DLD1 (cell line): ENCODE measurements around the gene CLUH.

Experiments used
- in situ Hi-C: cut with HindIII; loops from 2 replicates; pipeline ENCODE4 v1.10.0; 2017; ENCODE audit warnings: low sequenced_read_pairs

Gene CLUH

DNA sequence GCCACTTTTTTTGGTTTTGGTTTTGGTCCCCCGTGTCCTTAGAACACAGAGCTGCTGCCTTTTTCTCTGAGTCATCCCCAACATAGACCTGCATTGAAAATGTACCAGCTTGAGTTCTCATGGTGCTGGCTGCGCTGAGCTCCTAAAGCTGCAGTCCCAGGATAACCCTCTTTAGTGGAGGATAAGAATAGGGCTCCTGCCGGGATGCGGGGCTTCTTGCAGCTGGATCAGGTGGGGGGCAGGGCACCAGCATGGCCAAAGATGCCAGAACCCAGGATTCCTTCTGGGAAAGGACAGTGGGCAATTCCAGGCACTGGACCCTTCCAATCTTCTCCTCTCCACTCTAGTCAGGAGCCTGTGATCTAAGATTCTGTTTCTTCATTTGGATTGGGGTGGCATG lies 8.3 kb upstream of the CLUH start:
- in situ Hi-C loops, result no loop called here

DNA sequence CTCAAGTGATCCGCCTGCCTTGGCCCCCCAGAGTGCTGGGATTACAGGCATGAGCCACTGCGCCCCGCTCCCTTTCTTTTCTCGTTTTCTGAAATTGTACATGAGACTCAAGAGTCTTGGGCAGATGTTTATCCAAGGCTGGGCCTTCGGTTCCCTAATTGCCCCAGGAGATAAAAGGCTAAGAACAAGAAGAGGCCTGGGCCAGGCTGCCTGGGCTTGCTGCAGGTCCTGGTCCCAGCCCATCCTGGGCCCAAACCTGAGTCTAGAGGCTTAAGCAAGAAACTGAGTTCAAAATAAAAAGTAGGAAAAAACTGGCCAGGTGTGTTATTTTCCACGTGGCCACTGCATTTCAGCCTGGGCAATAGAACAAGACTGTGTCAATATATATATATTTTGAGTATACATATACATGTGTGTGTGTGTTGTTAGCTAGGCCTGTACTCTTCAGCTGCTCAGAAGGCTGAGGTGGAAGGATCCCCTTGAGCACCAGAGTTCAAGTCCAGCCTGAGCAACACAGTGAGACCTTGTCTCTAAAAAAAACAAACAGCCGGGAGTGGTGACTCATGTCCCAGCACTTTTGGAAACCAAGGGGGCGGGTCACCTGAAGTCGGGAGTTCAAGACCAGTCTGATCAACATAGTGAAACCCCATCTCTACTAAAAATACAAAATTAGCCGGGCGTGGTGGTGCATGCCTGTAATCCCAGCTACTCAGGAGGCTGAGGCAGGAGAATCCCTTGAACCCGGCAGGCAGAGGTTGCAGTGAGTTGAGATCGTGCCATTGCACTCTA lies 6.8 kb upstream of the CLUH start:
- in situ Hi-C loops, result no loop called here

DNA sequence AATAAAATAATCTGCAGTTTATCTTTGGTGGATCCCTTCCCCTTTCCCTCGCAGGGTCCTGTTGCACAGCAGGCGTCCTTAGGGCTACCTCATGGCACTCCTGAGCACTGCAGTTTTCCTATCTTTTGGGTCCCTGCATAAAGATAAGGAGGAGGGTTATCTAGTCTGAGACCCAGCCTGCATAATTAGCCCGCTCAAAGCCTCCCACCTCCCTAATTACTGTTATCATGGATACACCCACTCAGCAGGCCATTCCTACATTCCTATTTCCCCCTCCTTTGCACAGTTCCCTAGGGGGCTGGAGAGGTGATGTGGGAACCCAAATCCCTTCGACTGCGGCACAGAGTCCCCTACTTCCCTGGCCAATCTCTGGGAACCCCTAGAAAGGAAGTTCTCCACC lies 5.1 kb upstream of the CLUH start:
- in situ Hi-C loops, result no loop called here

DNA sequence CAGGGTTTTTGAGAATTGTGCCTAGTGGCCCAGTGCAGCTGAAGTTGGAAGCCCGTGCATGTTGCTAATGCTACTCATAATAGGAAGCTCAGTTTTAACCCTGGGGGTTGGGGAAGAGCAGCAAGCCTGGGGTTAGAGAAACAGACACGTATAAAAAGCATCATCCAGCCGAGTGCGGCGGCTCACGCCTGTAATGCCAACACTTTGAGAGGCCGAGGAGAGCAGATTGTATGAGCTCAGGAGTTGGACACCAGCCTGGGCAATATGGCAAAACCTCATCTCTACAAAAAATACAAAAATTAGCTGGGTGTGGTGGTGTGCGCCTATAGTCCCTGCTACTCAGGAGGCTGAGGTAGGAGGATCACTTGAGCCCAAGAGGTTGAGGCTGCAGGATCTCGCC lies 2.3 kb upstream of the CLUH start:
- in situ Hi-C loops, result no loop called here

DNA sequence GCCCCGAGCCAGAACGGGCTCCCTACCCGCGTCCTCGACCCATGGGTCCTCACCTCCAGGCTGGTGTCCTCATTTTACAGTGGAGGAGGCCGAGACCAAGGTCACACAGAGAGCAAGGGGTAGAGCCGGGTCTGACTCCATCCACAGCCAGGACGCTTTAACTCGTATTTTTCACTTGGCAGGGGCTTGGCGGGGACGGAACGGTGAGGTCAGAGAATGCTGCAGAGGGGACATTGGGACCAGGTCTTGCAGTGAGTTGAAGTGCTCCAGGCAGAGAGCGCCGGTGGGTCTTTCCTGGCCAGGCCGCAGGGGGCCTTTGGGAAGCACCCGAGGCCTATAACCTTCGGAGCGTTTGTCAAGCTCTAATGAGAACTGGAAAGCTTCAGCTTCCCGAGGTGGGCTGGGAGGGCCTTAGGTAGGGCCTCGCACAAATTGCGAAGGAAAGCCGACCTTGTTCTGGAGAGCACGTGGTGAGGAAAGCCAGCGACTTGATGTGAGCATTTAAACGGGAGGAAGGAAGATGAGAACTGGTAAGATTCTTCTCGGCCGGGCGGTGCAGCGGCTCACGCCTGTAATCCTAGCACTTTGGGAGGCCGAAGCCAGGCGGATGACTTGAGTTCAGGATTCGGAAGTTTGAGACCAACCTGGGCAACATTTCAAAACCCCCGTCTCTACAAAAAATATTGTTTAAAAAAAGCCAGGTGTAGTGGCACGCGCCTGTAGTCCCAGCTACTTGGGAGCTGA lies 908 bp upstream of the CLUH start:
- in situ Hi-C loops, result no loop called here

DNA sequence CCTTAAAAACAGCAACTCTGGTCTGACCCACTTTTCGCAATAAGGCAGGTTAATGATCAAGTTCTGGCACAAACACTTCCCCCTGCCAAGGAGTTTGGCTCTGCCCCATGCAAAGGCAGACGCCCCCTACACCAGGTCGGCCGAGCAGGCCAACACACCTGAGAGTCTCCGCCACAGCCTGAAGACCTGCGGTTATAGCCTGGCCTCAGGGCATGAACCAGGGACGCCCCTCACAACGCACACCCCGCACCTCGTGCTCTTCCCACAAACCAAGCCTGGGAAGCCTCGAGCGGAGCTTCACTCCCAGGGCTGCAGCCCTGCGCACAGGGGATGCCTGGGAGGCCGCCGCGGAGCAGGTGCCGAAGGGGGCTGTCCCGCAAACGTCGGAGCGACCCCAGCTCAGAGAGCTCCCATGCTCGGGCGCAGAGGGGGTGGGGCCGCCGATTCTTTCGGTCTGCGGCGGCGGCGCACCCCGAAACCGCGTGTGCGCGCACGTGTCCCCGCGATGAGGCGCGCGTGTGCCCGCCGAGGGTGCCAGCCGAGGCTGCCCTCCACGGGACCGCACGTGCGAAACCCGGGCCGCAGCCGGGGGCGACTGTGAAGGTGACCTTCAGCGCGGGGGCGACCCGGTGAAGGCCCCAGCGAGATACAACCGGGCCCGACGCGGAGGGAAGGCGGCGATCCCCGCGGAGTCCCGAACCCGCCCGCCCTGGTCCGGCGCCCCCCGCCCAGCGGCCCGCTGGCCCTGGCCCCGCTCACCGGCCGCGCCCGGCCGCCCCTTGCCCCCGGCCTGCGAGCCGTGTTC lies 559 bp downstream of the CLUH start:
- in situ Hi-C loops, result no loop called here

DNA sequence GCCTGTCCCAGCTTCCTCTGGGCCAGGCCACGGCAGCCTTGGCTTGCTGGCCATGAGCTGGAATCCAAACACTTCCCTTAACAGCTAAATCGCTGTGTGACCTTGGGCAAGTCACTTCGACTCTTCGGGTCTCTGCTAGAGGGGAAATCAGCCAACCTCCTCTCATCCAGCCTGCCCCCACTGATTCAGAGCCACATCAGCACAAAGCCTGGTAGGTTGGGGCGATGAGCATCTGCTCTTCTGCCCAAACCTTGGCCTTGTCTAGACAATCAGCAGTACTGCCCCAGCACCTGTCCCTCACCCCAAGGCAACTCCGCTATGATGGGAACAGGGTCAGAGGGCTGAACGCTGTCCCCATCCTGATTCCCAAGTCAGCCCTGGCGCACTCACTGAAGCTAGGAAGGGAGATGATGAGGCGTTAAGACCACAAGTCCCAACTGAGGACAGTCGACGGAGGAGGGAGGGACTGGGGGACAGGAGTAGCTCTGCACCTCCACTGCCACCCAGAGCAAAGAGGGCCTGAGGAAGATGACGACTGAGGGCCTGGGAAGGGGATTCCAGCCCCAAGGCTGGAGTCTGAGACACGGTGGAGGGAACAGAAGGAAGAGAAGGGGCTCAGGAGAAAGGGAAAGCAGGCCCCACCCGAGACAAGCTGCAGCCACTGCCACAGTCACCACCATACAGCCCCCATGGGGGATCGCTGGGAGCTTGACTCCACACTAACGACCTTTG lies 1.3 kb downstream of the CLUH start:
- in situ Hi-C loops, result no loop called here

DNA sequence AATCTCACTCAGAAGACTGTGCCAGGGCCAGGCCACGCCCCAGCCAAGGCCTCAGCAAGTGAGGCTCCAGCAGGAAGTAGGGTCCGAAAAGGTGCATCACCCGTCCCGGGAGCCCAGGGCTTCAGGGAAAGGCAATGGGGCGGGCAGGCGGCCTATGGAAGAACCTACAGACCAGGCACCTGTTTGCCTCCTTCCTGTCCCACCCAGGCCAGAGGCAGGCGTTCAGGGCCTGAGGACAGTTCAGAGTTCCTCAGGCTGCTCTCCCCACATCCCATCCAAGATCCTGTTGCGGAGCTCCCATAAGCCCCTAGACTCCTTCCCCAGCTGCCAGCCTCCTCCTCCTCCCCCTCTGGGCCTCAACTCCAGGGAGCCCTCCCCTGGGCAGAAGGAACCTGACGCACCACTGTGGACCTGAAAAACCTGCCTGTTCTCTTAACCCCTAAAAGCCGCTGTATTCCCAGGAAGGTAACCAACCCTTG lies 2.3 kb downstream of the CLUH start:
- in situ Hi-C loops, result no loop called here

DNA sequence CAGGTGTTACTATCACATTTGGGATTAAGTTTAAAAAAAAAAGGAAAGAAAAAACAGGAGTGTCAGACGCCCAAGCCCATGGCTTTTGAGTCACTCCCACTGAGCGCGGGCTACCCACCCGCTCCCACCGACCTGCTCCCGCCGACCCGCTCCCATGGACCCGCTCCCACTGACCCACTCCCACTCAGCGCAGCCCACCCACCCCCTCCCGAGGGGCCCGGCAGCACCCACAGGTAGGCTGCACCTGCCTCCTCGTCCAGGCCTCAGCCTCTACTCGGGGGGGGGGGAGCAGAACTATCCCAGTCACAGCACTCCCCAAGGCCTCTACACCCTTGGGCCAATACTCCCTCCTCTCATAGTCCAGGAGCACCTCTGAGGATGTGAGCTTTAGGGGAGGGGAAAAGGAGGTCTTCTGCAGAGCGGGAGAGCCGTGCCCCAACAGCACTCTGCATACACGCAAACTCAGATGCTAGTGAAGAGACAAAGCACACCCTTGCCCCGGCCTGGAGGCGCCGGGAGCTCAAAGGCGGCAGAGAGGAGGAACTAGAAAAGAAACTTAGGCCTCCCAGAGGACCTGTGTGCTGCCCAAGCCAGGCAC lies 2.9 kb downstream of the CLUH start:
- in situ Hi-C loops, result no loop called here

DNA sequence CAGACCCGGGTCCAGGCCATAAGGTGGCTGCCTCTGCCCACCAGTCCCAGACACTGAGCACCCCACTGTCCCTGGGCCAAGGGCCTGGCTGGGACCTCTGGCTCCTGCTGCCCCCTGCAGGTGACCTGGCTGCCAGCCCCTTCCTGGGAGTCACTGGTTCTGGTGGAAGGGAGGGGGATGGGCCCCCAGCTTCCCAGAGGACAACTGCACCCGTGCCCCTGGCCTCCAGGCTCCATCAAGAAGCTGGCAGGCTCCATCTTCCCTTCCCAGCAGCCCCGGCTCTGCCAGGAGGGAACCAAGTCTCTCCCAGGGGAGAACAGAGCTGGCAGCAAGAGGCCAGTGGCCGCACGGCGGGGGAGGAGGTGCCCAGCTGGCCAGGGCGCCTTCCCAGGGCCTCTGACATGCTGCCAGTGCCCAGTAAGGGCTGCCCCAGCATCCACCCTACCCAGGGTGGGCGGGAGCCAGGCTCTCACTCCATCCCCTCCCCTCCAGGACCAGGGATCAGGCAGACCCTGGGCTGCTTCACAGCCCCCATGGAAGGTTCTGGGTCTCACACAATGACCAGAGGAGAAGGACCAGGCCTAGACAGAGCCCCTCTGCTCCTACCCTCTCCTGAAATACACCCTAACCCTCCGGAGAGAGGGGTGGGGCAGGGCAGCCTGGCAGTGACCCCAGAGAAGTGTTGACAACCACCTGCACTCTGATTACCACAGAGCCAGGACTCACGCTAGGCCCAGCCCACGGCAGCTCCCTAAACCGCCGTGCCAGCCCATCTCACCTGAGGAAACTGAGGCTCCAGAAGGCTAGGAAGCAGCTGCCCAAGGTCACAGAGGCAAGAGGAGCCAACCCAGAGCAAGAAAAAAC lies 3.6 kb downstream of the CLUH start:
- in situ Hi-C loops, result no loop called here

DNA sequence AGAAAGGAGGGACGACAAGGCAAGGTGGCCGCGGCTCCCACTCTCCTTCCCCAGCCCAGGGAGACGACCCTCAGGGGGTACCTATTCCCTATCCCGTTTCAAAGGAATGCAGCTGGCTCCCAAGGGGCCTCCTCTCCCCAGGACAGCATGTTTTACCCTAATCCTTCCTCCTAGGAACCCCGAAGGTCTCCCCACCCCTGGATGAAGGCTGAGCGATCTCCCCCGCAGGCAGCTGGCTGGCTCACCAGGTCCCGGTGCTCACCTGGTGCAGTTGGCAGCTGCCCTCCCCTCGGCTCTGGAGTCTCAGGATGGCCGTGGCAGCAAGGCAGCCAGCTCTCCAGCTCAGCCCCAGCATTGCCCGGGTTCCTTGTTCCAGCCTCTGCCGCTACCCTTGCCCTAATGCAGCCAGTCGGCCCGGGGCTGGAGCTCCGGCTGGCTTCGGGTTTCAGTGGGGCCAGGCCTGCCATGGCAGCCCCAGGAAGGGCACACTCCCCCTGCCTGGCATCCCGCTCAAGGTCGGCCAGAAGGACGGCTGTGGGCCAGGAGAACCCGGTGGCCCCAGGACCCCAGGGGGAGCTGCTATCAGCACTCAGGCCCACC lies 4.6 kb downstream of the CLUH start:
- in situ Hi-C loops, result no loop called here

DNA sequence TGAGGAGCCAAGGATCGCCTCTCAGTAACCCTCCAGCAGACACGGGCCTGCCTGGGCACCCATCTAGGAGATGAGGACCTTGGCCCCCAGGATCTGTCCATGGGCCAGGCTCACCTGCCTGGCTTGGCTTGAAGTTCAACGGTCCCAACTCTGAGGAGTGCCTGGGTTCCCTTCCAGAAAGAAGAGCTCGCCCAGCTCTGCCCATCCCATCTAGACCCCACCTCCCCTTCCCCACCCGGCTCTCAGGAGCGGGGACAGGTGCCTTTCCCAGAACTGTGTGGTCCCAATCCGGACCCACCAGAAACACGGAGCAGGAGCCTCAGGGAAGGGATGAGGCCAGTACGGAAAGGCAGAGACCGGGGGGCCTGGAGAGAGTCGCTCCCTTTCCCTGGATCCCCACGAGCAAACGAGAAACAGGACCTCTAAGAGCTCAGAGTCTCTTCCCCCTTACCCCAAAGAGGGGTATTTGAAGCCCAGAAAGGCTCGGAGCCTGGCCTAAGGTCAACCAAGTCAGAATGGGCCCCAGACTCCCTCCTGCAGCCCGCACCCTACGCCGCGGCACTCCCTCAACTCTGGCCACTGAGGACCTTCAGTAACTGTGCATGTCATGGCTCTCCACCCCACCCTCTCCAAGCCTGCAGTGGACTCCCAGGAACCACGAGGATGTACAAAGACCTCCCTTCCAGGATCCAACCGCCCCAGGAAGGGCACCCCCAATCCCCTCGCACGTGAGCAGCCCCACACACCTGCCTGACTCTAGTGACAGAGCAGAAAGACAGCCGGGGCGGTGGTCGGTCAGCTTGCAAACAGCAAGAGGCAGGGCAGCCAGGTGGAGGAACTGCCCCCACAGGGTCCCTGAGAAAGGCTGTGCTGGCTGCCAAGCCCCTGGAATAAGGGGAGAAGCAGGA lies 5.4 kb downstream of the CLUH start:
- in situ Hi-C loops, result no loop called here

DNA sequence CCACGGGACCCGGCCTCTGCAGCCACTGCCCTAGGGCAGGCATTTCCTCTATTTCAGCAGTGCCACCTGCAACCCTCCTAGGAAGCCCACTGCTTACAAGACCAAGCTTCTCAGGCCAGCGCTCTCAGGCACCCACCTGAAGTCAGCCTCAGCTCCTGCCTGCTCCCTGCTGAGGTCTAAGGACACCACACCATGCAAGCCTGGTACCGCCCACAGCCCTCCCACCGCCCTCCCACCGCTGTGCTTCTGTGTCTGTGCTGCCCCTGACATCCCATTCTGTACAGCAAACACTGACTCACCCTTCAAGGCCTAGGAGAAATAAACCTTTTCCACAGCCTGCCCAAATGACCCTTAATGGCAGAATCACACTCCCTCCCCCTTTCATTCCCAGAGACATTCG lies 6.3 kb downstream of the CLUH start:
- in situ Hi-C loops, result no loop called here

DNA sequence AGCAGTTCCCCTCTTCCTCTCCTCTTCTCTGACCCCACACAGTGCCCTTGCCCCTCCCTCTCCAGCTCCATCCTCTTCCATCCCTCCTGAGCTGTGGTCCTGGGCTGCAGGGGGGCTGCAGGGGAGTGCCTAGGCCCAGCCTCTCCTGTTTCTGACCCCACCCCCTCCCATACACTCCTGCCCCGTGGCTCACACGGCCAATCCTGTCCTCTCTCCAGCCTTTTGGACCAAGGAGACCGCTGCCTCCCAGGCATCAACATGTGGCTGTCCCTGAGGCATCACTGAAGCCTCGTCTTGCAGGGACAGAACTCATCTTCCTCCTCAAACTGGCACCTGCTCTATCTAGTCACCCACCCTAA lies 6.7 kb downstream of the CLUH start:
- in situ Hi-C loops, result no loop called here

DNA sequence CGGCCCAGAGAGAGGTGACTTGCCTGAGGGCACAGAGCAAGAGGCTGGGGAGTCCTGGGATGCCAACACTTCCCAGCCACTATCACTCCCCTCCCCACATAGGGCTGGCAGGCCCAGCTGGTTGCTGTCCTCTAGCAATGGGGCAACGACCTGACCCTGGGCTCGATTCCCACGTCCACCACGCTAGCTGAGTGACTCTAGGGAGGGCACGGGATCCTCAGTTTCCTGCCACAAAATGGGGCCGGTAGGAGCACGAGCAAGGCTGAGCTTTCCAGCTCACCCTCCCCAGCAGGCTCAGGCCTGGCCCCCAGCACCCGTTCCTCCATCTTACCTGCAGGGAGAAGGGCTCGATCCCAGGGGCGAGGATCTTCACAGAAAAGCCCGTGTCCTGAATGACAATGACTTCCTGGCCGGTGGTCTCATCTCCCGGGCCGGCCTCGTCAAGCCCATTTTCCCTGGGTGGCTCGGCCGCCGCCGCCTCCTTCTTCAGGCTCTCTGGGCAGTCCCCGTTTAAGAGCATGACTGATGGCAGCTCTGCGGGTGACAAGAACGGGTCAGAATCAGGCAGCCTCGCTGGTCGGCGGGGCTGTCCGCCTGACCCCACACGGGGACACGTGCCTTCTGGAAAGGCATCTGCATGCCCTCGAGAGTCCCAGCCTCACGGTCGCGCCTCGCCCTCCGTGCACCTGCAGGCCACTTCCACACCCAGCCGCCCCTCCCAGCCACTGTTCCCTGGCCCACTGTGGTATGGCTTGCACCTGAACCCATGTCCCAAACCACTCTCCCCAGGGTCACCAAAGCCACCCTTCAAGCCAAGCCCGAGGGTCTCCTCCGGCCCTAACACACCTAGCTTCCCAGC lies 7.3 kb downstream of the CLUH start:
- in situ Hi-C loops, result no loop called here

DNA sequence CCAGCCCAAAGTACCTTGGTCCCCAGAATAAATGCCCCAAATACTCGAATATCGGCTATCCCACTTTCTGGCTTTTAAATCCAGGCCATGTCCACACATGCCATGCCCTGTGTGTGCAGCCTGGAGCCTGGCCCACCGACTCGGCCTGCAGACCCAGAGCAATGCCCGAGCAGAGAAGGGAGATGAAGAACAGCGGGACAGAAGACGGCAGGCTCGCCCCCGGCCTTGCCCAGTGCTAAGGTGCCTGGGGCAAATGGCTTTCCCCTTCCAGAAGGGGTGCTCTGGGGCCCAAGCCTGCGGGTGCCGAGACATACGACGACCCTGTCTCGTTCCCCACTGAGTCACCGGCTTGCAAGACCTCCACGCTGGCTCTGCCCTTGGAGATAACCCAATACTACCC lies 8.0 kb downstream of the CLUH start:
- in situ Hi-C loops, result no loop called here

DNA sequence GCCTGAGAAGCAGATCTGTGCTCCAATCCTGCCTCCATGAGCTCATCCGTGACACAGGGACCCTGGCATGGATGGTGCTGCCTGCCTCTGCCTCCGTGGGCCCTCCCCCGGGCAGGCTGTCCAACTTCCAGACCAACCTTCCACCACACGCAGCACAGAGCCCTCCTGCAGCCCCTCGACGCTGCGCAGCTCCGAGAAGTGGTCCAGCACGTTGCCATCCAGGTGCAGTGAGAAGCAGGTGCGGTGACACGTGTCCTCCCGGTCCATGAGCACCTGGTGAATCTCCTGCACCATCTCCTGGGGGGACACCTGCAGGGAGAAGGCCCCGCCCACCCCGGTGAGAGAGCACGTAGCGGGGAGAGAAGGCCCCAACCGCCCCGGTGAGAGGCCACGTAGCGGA lies 8.4 kb downstream of the CLUH start:
- in situ Hi-C loops, result no loop called here
